ENCODE results near the gene FAM217A. TPM values are rescaled to one million over a fixed set of nuclear protein-coding genes. Genes with fewer than 3 reads are reported as not detected.

FAM217A gene
- total and polyA plus RNA-seq, 10 of the 15 experiments (the other 5 are each of a cell fraction or from before 2014, with no cell fraction given), result 0.09 to 0.11 TPM; not detected in 8

DNA sequence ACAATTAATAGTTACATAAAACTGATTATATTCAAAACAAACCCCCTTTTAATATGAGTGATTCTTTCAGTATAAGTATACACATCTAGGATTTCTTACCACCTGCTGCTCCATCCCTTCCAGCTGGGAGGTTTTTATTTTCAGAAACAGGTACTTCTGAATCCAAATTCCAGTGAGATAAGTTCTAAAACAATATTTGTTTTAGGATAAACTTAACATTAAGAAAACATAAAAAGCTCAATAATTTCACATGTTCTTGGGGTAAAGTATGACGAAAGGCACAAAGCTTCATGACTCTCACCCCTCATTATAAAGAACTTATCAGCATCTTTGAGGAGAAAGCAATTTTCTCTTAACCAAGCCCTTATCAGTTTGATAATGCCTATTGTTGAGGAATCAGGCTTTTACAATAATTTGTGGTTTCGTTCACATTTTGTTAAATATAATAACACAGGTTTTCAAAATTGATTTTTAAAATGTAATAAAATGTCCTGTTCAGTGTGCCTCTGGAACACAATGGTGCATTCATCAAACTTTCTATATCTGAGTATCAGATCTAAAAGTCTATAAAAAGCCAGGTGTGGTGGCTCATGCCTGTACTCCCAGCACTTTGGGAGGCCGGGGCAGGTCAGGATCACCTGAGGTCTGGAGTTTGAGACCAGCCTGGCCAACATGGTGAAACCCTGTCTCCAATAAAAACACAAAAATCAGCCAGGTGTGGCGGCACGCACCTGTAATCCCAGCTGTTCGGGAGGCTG, 4.3 kb downstream of the FAM217A start:
- no peaks in the 10 kb centered on the region for H3K79me2 ChIP-seq (ENCODE audit: control insufficient read depth, insufficient read depth, low read length)
- no peaks in the 10 kb centered on the region for H3K4me1 ChIP-seq (ENCODE audit: control insufficient read depth, insufficient read depth, low read length)
- in situ Hi-C loops (cut with MboI), result no loop called here
- no peaks in the 10 kb centered on the region for H4K20me1 ChIP-seq (ENCODE audit: control insufficient read depth, insufficient read depth)
- H3K9me3 ChIP-seq (replicated peaks; ENCODE audit: control insufficient read depth, insufficient read depth, low read length), result no peaks in the 10 kb centered on the region
- RAD21 ChIA-PET (ENCODE audit: unreplicated experiment), result no interaction called here
- no peak overlapping the region for H3K9ac ChIP-seq (ENCODE audit: control insufficient read depth, insufficient read depth, low read length)
- H2AFZ ChIP-seq (ENCODE audit: control insufficient read depth, low read depth, low read length), result no peak overlapping the region
- no peak overlapping the region for H3K4me3 ChIP-seq
- FAIRE-seq (no peak), DNase-seq (ENCODE audit: low read depth, low spot score) (no peak), ATAC-seq (no peak)
- intact Hi-C loops (cut with micrococcal nuclease; ENCODE audit: unreplicated experiment), result no loop called here
- POLR2A ChIA-PET, result no interaction called here
- no peaks in the 10 kb centered on the region for H3K36me3 ChIP-seq (ENCODE audit: control insufficient read depth in 2 of 2, insufficient read depth in 2 of 2, low read length in 1 of 2)
- H3K27me3 ChIP-seq (replicated peaks in 1 of 2; ENCODE audit: control insufficient read depth in 2 of 2, insufficient read depth in 2 of 2, low read length in 1 of 2), result no peaks in the 10 kb centered on the region
- WGBS (ENCODE audit: insufficient coverage, insufficient replicate concordance, low lambda C conversion rate, missing lambda C conversion rate), result 43% methylated on average over 6 of the region's 6 CpGs
- CTCF ChIA-PET, result interaction anchor here (1.2 to 1.7 kb wide), 2 partner anchors 81 to 332 kb away, joined by 3 to 4 read pairs; no protein-coding TSS in a partner anchor
- BruUV-seq (replicated peaks), result no TSS peak
- TF ChIP-seq HDGF (IDR thresholded peaks at IDR 0.05) (no peak), CBX3 (IDR thresholded peaks at IDR 0.05; ENCODE audit: borderline replicate concordance, low read depth) (no peak), E2F4 (IDR thresholded peaks at IDR 0.05; ENCODE audit: low read depth, low read length) (no peak), SREBF1 (IDR thresholded peaks at IDR 0.05; ENCODE audit: low read length) (no peak), ATF7 (IDR thresholded peaks at IDR 0.05; ENCODE audit: low read depth) (no peak), E4F1 (IDR thresholded peaks at IDR 0.05; ENCODE audit: borderline replicate concordance, partially characterized antibody) (no peak), NR2C1 (IDR thresholded peaks at IDR 0.05) (no peak), ZSCAN29 (IDR thresholded peaks at IDR 0.05) (no peak), MTA3 (IDR thresholded peaks at IDR 0.05; ENCODE audit: borderline replicate concordance, low read length) (no peak), TAF1 (IDR thresholded peaks at IDR 0.05; ENCODE audit: borderline replicate concordance, low read depth, low read length) (no peak), STAT1 (conservative IDR thresholded peaks at IDR 0.05) (no peak), NR2C2 (IDR thresholded peaks at IDR 0.05; ENCODE audit: borderline replicate concordance, control insufficient read depth, insufficient read length, low read depth) (no peak), SP1 (IDR thresholded peaks at IDR 0.05; ENCODE audit: low read depth, low read length) (no peak), NBN (IDR thresholded peaks at IDR 0.05) (no peak), SRF (IDR thresholded peaks at IDR 0.05; ENCODE audit: low read depth in 2 of 2, low read length in 2 of 2) (no peak)
- TF ChIP-seq, protein P1, sequence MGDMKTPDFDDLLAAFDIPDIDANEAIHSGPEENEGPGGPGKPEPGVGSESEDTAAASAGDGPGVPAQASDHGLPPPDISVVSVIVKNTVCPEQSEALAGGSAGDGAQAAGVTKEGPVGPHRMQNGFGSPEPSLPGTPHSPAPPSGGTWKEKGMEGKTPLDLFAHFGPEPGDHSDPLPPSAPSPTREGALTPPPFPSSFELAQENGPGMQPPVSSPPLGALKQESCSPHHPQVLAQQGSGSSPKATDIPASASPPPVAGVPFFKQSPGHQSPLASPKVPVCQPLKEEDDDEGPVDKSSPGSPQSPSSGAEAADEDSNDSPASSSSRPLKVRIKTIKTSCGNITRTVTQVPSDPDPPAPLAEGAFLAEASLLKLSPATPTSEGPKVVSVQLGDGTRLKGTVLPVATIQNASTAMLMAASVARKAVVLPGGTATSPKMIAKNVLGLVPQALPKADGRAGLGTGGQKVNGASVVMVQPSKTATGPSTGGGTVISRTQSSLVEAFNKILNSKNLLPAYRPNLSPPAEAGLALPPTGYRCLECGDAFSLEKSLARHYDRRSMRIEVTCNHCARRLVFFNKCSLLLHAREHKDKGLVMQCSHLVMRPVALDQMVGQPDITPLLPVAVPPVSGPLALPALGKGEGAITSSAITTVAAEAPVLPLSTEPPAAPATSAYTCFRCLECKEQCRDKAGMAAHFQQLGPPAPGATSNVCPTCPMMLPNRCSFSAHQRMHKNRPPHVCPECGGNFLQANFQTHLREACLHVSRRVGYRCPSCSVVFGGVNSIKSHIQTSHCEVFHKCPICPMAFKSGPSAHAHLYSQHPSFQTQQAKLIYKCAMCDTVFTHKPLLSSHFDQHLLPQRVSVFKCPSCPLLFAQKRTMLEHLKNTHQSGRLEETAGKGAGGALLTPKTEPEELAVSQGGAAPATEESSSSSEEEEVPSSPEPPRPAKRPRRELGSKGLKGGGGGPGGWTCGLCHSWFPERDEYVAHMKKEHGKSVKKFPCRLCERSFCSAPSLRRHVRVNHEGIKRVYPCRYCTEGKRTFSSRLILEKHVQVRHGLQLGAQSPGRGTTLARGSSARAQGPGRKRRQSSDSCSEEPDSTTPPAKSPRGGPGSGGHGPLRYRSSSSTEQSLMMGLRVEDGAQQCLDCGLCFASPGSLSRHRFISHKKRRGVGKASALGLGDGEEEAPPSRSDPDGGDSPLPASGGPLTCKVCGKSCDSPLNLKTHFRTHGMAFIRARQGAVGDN (IDR thresholded peaks at IDR 0.05), result no peak
- SMC1A ChIA-PET (ENCODE audit: uncharacterized antibody, unreplicated experiment), result interaction anchor here (0.9 kb wide), 1 partner anchor 11 kb away, joined by 3 read pairs; no protein-coding TSS in a partner anchor
- no peak overlapping the region for H3K4me2 ChIP-seq (ENCODE audit: control insufficient read depth, insufficient read depth)
- no peak overlapping the region for H3K27ac ChIP-seq (ENCODE audit: control insufficient read depth, insufficient read depth)

Measured in GM12878 (cell line).